Stimulated activated effector memory CD8-positive, alpha-beta T cell treated with anti-CD3 and anti-CD28 coated beads, Interleukin-12 subunit alpha, Interleukin-12 subunit beta, amount 100 ng/mL, for 72 hours (primary cell): ENCODE data around the gene FRK.

Experiments used
- ATAC-seq: fragments of 150-1000 bp; cut with Tn5 transposase; 2 replicates; pipeline ENCODE4 v1.10.0; 2021
- DNase-seq, 2 donors: peaks; one replicate each; pipeline ENCODE4 v3.0.0; 2021 to 2022; ENCODE audit warnings: low spot score in 2 of 2
- H3K27ac Mint-ChIP-seq: one replicate; pipeline ENCODE4 v1.8.0; 2022; ENCODE audit warnings: mild to moderate bottlenecking, mixed read lengths
- H3K36me3 Mint-ChIP-seq: one replicate; pipeline ENCODE4 v1.8.0; 2022; ENCODE audit warnings: mild to moderate bottlenecking, mixed read lengths
- H3K4me1 Mint-ChIP-seq: one replicate; pipeline ENCODE4 v1.8.0; 2022; ENCODE audit warnings: mixed read lengths
- H3K4me3 Mint-ChIP-seq: one replicate; pipeline ENCODE4 v1.8.0; 2022; ENCODE audit warnings: mild to moderate bottlenecking, mixed read lengths
- H3K9me3 Mint-ChIP-seq: one replicate; pipeline ENCODE4 v1.8.0; 2022; ENCODE audit warnings: mixed read lengths

The FRK gene

GRCh38 chr6:116010790-116011401, 49.8 kb downstream of the FRK start:
- no peaks in the 10 kb centered on the region for H3K9me3 Mint-ChIP-seq
- peak; percentile 17 to 63 for DNase-seq
- no peak overlapping the region for H3K27ac Mint-ChIP-seq
- no peaks in the 10 kb centered on the region for H3K36me3 Mint-ChIP-seq
- no peak overlapping the region for H3K4me3 Mint-ChIP-seq
- no peak for ATAC-seq
- peaks cover 11% of the 10 kb centered on the region for H3K4me1 Mint-ChIP-seq

- H3K27ac Mint-ChIP-seq: no peak overlapping the region
Measured at GRCh38 chr6:116010386-116010785, 50.3 kb downstream of the FRK start.

GRCh38 chr6:116008470-116009243, 52.0 kb downstream of the FRK start:
- no peaks in the 10 kb centered on the region for H3K9me3 Mint-ChIP-seq
- H3K4me3 Mint-ChIP-seq: no peak overlapping the region
- no peak for ATAC-seq
- DNase-seq: no peak
- no peak overlapping the region for H3K27ac Mint-ChIP-seq
- H3K4me1 Mint-ChIP-seq: peaks cover 11% of the 10 kb centered on the region
- H3K36me3 Mint-ChIP-seq: no peaks in the 10 kb centered on the region

More at GRCh38 chr6:116010386-116010785, 50.3 kb downstream of the FRK start:
- DNase-seq: no peak
- no peaks in the 10 kb centered on the region for H3K9me3 Mint-ChIP-seq
- ATAC-seq: no peak
- H3K4me3 Mint-ChIP-seq: no peak overlapping the region
- H3K36me3 Mint-ChIP-seq: no peaks in the 10 kb centered on the region
- H3K4me1 Mint-ChIP-seq: peaks cover 11% of the 10 kb centered on the region

GRCh38 chr6:116004841-116005815, 55.6 kb downstream of the FRK start:
- no peaks in the 10 kb centered on the region for H3K9me3 Mint-ChIP-seq
- no peaks in the 10 kb centered on the region for H3K36me3 Mint-ChIP-seq
- H3K4me3 Mint-ChIP-seq: no peak overlapping the region
- H3K4me1 Mint-ChIP-seq: no peaks in the 10 kb centered on the region
- ATAC-seq (no peak), DNase-seq (no peak)
- no peak overlapping the region for H3K27ac Mint-ChIP-seq

- Mint-ChIP-seq H3K27ac (no peak overlapping the region), H3K4me1 (no peaks in the 10 kb centered on the region), H3K9me3 (no peaks in the 10 kb centered on the region), H3K36me3 (no peaks in the 10 kb centered on the region), H3K4me3 (no peak overlapping the region)
- DNase-seq (no peak), ATAC-seq (no peak)
Measured at GRCh38 chr6:116003668-116004067, 57.0 kb downstream of the FRK start.

- H3K27ac Mint-ChIP-seq: no peak overlapping the region
- no peak for ATAC-seq
- no peaks in the 10 kb centered on the region for H3K9me3 Mint-ChIP-seq
- H3K4me1 Mint-ChIP-seq: no peaks in the 10 kb centered on the region
- H3K4me3 Mint-ChIP-seq: no peak overlapping the region
- no peaks in the 10 kb centered on the region for H3K36me3 Mint-ChIP-seq
- no peak for DNase-seq
Measured at GRCh38 chr6:116002756-116003155, 57.9 kb downstream of the FRK start.

GRCh38 chr6:115999235-115999634, 61.5 kb downstream of the FRK start:
- Mint-ChIP-seq H3K4me3 (no peak overlapping the region), H3K36me3 (no peaks in the 10 kb centered on the region), H3K9me3 (no peaks in the 10 kb centered on the region), H3K4me1 (no peaks in the 10 kb centered on the region), H3K27ac (no peak overlapping the region)
- DNase-seq (no peak), ATAC-seq (no peak)

GRCh38 chr6:115997990-115998585, 62.6 kb downstream of the FRK start:
- no peaks in the 10 kb centered on the region for H3K9me3 Mint-ChIP-seq

GRCh38 chr6:115986026-115986425, 74.7 kb downstream of the FRK start:
- DNase-seq: no peak
- Mint-ChIP-seq H3K36me3 (no peaks in the 10 kb centered on the region), H3K4me3 (no peak overlapping the region), H3K27ac (no peak overlapping the region), H3K9me3 (no peaks in the 10 kb centered on the region), H3K4me1 (no peaks in the 10 kb centered on the region)
- no peak for ATAC-seq

More at GRCh38 chr6:115997990-115998585, 62.6 kb downstream of the FRK start:
- Mint-ChIP-seq H3K4me1 (no peaks in the 10 kb centered on the region), H3K4me3 (no peak overlapping the region), H3K36me3 (no peaks in the 10 kb centered on the region), H3K27ac (no peak overlapping the region)
- ATAC-seq (peak; percentile 24), DNase-seq (no peak)

GRCh38 chr6:115984809-115985208, 75.9 kb downstream of the FRK start:
- Mint-ChIP-seq H3K4me1 (no peaks in the 10 kb centered on the region), H3K27ac (no peak overlapping the region), H3K36me3 (no peaks in the 10 kb centered on the region), H3K4me3 (no peak overlapping the region), H3K9me3 (no peaks in the 10 kb centered on the region)
- ATAC-seq (no peak), DNase-seq (no peak)

- no peak for DNase-seq
- Mint-ChIP-seq H3K36me3 (no peaks in the 10 kb centered on the region), H3K9me3 (no peaks in the 10 kb centered on the region), H3K27ac (no peak overlapping the region), H3K4me3 (no peak overlapping the region), H3K4me1 (no peaks in the 10 kb centered on the region)
- ATAC-seq: no peak
Measured at GRCh38 chr6:115983998-115984397, 76.7 kb downstream of the FRK start.

GRCh38 chr6:115982453-115982852, 78.2 kb downstream of the FRK start:
- Mint-ChIP-seq H3K36me3 (no peaks in the 10 kb centered on the region), H3K27ac (no peak overlapping the region), H3K9me3 (no peaks in the 10 kb centered on the region), H3K4me3 (no peak overlapping the region), H3K4me1 (no peaks in the 10 kb centered on the region)
- DNase-seq: no peak
- ATAC-seq: no peak

GRCh38 chr6:115977220-115977619, 83.5 kb downstream of the FRK start:
- Mint-ChIP-seq H3K36me3 (no peaks in the 10 kb centered on the region), H3K4me1 (no peaks in the 10 kb centered on the region), H3K4me3 (no peak overlapping the region), H3K9me3 (no peaks in the 10 kb centered on the region), H3K27ac (no peak overlapping the region)
- no peak for ATAC-seq
- no peak for DNase-seq

- H3K36me3 Mint-ChIP-seq: no peaks in the 10 kb centered on the region
- H3K9me3 Mint-ChIP-seq: no peaks in the 10 kb centered on the region
- ATAC-seq: no peak
- H3K4me3 Mint-ChIP-seq: no peak overlapping the region
- no peak for DNase-seq
- H3K4me1 Mint-ChIP-seq: no peaks in the 10 kb centered on the region
- no peak overlapping the region for H3K27ac Mint-ChIP-seq
Measured at GRCh38 chr6:115976321-115976870, 84.3 kb downstream of the FRK start.

GRCh38 chr6:115972679-115973078, 88.0 kb downstream of the FRK start:
- Mint-ChIP-seq H3K9me3 (no peaks in the 10 kb centered on the region), H3K36me3 (no peaks in the 10 kb centered on the region), H3K27ac (no peak overlapping the region), H3K4me1 (no peaks in the 10 kb centered on the region), H3K4me3 (no peak overlapping the region)
- DNase-seq (no peak), ATAC-seq (no peak)
